Endothelial cell of umbilical vein (primary cell): ENCODE measurements around the gene TLE7. TPM values are rescaled to one million over a fixed set of nuclear protein-coding genes. Genes with fewer than 3 reads are reported as not detected.

ENCODE experiments used
- BruUV-seq: library from RNA; stranded (reverse); fragments of 400-500 nt; replicated peaks from 2 replicates; lab custom pipeline; 2021; lab: Mats Ljungman, UMichigan
- CTCF ChIA-PET: fragments of 300-600, 350-600 bp; sonication (Branson Sonifier 250); formaldehyde crosslinking; loops from one replicate; lab custom pipeline; 2021; ENCODE audit warnings: antibody characterized with exemption, inconsistent platforms; lab: Charles Lee
- POLR2A ChIA-PET: fragments of 300-600, 350-600 bp; sonication (Branson Sonifier 250); formaldehyde crosslinking; loops from one replicate; lab custom pipeline; 2021; ENCODE audit warnings: antibody characterized with exemption, inconsistent platforms; lab: Charles Lee
- DNase-seq: peaks from one replicate; pipeline ENCODE4 v3.0.0-alpha.2; 2011; ENCODE audit warnings: low read depth, low spot score
- FAIRE-seq: peaks from 2 replicates; lab custom pipeline; 2011; peaks lifted over from hg19 to GRCh38; lab: Jason Lieb, UNC
- H2AFZ ChIP-seq: 2 replicates; pipeline ENCODE4 v1.6.0; 2012; ENCODE audit warnings: low read depth, low read length, control low read depth, inconsistent platforms
- H3K27ac ChIP-seq: 2 replicates; pipeline ENCODE4 v1.5.1; 2011; ENCODE audit warnings: low read depth, mild to moderate bottlenecking, control low read depth, low read length, moderate library complexity; ENCODE audit not compliant: insufficient read depth
- H3K27me3 ChIP-seq, 2 experiments: 2 replicates each; pipeline versions ENCODE4 v1.6.0 to v1.6.1; 2011; ENCODE audit warnings: low read length in 2 of 2, mixed read lengths in 1 of 2; ENCODE audit not compliant: control insufficient read depth in 2 of 2, insufficient read depth in 2 of 2
- H3K36me3 ChIP-seq, 2 experiments: 2 replicates in 1 of 2; 3 replicates in 1 of 2; pipeline ENCODE4 v1.5.1; 2011; ENCODE audit warnings: low read length in 2 of 2, mild to moderate bottlenecking in 1 of 2, moderate library complexity in 1 of 2; ENCODE audit not compliant: control insufficient read depth in 2 of 2, insufficient read depth in 2 of 2; ENCODE audit errors: extremely low read depth in 1 of 2
- H3K4me1 ChIP-seq: 3 replicates; pipeline ENCODE4 v1.5.1; 2011; ENCODE audit warnings: mild to moderate bottlenecking, low read length; ENCODE audit not compliant: control insufficient read depth, insufficient read depth; ENCODE audit errors: extremely low read depth
- H3K4me2 ChIP-seq: 2 replicates; pipeline ENCODE4 v1.6.1; 2011; ENCODE audit warnings: low read length, control low read depth, mixed read lengths; ENCODE audit not compliant: insufficient read depth
- H3K4me3 ChIP-seq, 3 experiments: fragments of 200-600 bp in 1 of 3; sonication (generic), shearing (Covaris generic) in 1 of 3; replicated peaks in 1 of 3; 2 replicates each; pipeline ENCODE4 v1.5.1; 2011 to 2016; ENCODE audit warnings: control low read depth in 3 of 3, low read length in 3 of 3, mild to moderate bottlenecking in 2 of 3, inconsistent platforms in 1 of 3, low read depth in 1 of 3, moderate library complexity in 1 of 3; ENCODE audit not compliant: insufficient read depth in 1 of 3
- H3K79me2 ChIP-seq: 2 replicates; pipeline ENCODE4 v1.6.0; 2012; ENCODE audit warnings: low read length, inconsistent platforms; ENCODE audit not compliant: control insufficient read depth, insufficient read depth
- H3K9ac ChIP-seq: replicated peaks from 2 replicates; pipeline ENCODE3; 2011; ENCODE audit warnings: low read length, control low read depth; ENCODE audit not compliant: insufficient read depth; ENCODE audit errors: extremely low read depth
- H3K9me1 ChIP-seq: replicated peaks from 3 replicates; pipeline ENCODE4 v1.6.0; 2011; ENCODE audit warnings: mild to moderate bottlenecking, low read length; ENCODE audit not compliant: control insufficient read depth, insufficient read depth; ENCODE audit errors: extremely low read depth
- H3K9me3 ChIP-seq: replicated peaks from 2 replicates; pipeline ENCODE4 v1.5.1; 2012; ENCODE audit warnings: low read length, inconsistent platforms; ENCODE audit not compliant: control insufficient read depth, insufficient read depth
- H4K20me1 ChIP-seq: replicated peaks from 2 replicates; pipeline ENCODE3; 2011; ENCODE audit warnings: mild to moderate bottlenecking, low read length; ENCODE audit not compliant: control insufficient read depth, insufficient read depth; ENCODE audit errors: extremely low read depth
- EZH2 ChIP-seq: IDR thresholded peaks from 2 replicates; pipeline ENCODE4 v1.6.1; 2012; ENCODE audit warnings: borderline replicate concordance, low read depth, mild to moderate bottlenecking, moderate library complexity, low read length, inconsistent platforms; ENCODE audit not compliant: severe bottlenecking
- FOS ChIP-seq: IDR thresholded peaks from 2 replicates; pipeline ENCODE4 v1.6.1; 2011; ENCODE audit warnings: mild to moderate bottlenecking, low read length, moderate library complexity, borderline replicate concordance; ENCODE audit not compliant: insufficient read depth
- GATA2 ChIP-seq: IDR thresholded peaks from 2 replicates; pipeline ENCODE4 v1.7.0; 2011; ENCODE audit warnings: low read depth, mild to moderate bottlenecking, moderate library complexity, mixed read lengths, low read length; ENCODE audit not compliant: insufficient read length, insufficient read depth
- JUN ChIP-seq: IDR thresholded peaks from 2 replicates; pipeline ENCODE4 v1.6.1; 2011; ENCODE audit warnings: borderline replicate concordance, low read depth; ENCODE audit not compliant: insufficient read length, insufficient read depth
- MYC ChIP-seq: IDR thresholded peaks from one replicate; pipeline ENCODE4 v1.6.1; 2011; ENCODE audit warnings: mild to moderate bottlenecking, low read depth, low read length
- POLR2A ChIP-seq: IDR thresholded peaks from 2 replicates; pipeline ENCODE4 v1.6.1; 2012; ENCODE audit warnings: low read depth, mild to moderate bottlenecking, control low read depth, low read length
- POLR2AphosphoS5 ChIP-seq: IDR thresholded peaks from 2 replicates; pipeline ENCODE4 v1.6.1; 2012; ENCODE audit warnings: low read depth, mild to moderate bottlenecking, control low read depth, low read length, moderate library complexity; ENCODE audit not compliant: insufficient read depth
- dilution Hi-C: fragments of 300-500 bp; cut with MboI; formaldehyde crosslinking; loops from one replicate; pipeline ENCODE4 v1.15.0; 2019; ENCODE audit warnings: low sequenced_read_pairs; ENCODE audit not compliant: extremely low pct_ligation_motif_present
- intact Hi-C: fragments of 100-400 bp; cut with micrococcal nuclease; formaldehyde crosslinking; loops from one replicate; pipeline ENCODE4 v1.10.0; 2022
- polyA plus RNA-seq, 4 experiments: library from polyadenylated mRNA; depleted of rRNA in 3 of 4; stranded (reverse) in 3 of 4; unstranded in 1 of 4; fragments of >200 nt; gene quantifications; 2 replicates each; pipeline versions ENCODE4 v1.2.1 to v1.2.3, GENCODE V29; 2011 to 2012; ENCODE audit warnings: missing spikeins in 1 of 4
- total RNA-seq: library from RNA; stranded (reverse); gene quantifications from 2 replicates; pipeline ENCODE4 v1.2.3, GENCODE V29; 2021
- TF ChIP-seq, protein P1 (sequence below): IDR thresholded peaks from 2 replicates; pipeline ENCODE4 v1.6.1; 2011; ENCODE audit not compliant: insufficient read depth, insufficient read length
- TF ChIP-seq, protein P2 (sequence below), 2 donors: IDR thresholded peaks; 1 replicate in 1 of 2; 2 replicates in 1 of 2; pipeline ENCODE4 v1.5.1; 2011; ENCODE audit warnings: low read length in 2 of 2, mild to moderate bottlenecking in 2 of 2, moderate library complexity in 2 of 2, control low read depth in 1 of 2, inconsistent platforms in 1 of 2, low read depth in 1 of 2; ENCODE audit not compliant: insufficient read depth in 1 of 2; ENCODE audit errors: extremely low read depth in 1 of 2

TLE7 gene
- total and polyA plus RNA-seq, 2 donors (not counting 3 experiments of a cell fraction or from before 2014, with no cell fraction given), result not detected

- Histone ChIP-seq H3K4me1 (no peaks in the 10 kb centered on the region), H3K36me3 (no peaks in the 10 kb centered on the region), H3K9me1 (no peaks in the 10 kb centered on the region), H3K27me3 (no peaks in the 10 kb centered on the region), H3K79me2 (no peaks in the 10 kb centered on the region), H3K9me3 (no peaks in the 10 kb centered on the region), H3K9ac (no peak overlapping the region), H3K4me3 (no peak overlapping the region), H3K27ac (no peak overlapping the region), H2AFZ (no peak overlapping the region), H3K4me2 (no peak overlapping the region), H4K20me1 (no peaks in the 10 kb centered on the region)
- BruUV-seq, result no TSS peak
- CTCF ChIA-PET, result no interaction called here
- intact Hi-C loops, result no loop called here
- DNase-seq, result no peak
- no peak for FAIRE-seq
- POLR2A ChIA-PET, result no interaction called here
- no peak for TF ChIP-seq POLR2A
- no peak for TF ChIP-seq MYC
- TF ChIP-seq POLR2AphosphoS5, result no peak
- TF ChIP-seq, protein P1, sequence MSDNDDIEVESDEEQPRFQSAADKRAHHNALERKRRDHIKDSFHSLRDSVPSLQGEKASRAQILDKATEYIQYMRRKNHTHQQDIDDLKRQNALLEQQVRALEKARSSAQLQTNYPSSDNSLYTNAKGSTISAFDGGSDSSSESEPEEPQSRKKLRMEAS, result no peak
- TF ChIP-seq GATA2, result no peak
- no peak for TF ChIP-seq EZH2
- TF ChIP-seq JUN, result no peak
- TF ChIP-seq FOS, result no peak
- TF ChIP-seq, protein P2, sequence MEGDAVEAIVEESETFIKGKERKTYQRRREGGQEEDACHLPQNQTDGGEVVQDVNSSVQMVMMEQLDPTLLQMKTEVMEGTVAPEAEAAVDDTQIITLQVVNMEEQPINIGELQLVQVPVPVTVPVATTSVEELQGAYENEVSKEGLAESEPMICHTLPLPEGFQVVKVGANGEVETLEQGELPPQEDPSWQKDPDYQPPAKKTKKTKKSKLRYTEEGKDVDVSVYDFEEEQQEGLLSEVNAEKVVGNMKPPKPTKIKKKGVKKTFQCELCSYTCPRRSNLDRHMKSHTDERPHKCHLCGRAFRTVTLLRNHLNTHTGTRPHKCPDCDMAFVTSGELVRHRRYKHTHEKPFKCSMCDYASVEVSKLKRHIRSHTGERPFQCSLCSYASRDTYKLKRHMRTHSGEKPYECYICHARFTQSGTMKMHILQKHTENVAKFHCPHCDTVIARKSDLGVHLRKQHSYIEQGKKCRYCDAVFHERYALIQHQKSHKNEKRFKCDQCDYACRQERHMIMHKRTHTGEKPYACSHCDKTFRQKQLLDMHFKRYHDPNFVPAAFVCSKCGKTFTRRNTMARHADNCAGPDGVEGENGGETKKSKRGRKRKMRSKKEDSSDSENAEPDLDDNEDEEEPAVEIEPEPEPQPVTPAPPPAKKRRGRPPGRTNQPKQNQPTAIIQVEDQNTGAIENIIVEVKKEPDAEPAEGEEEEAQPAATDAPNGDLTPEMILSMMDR (IDR thresholded peaks at IDR 0.05; ENCODE audit: extremely low read depth in 1 of 2, insufficient read depth in 1 of 2, low read depth in 1 of 2, low read length in 2 of 2), result no peak
- dilution Hi-C loops, result no loop called here
Measured at GRCh38 chr16:71472931-71473330, 31.1 kb upstream of the TLE7 start.
